Hepatocyte (in vitro differentiated cells): ENCODE results near the gene EFEMP2. TPM values are rescaled to one million over a fixed set of nuclear protein-coding genes. Genes with fewer than 3 reads are reported as not detected.

Source experiments
- DNase-seq: peaks from one replicate; pipeline ENCODE4 v3.0.0-alpha.2; 2016; ENCODE audit warnings: low spot score
- H2AFZ ChIP-seq: fragments of 200-600 bp; sonication (generic); 2 replicates; pipeline ENCODE4 v1.6.0; 2016; ENCODE audit warnings: antibody characterized with exemption, mild to moderate bottlenecking
- H3K27ac ChIP-seq: fragments of 200-600 bp; sonication (generic); 2 replicates; pipeline ENCODE4 v1.5.1; 2016; ENCODE audit warnings: mild to moderate bottlenecking
- H3K27me3 ChIP-seq: fragments of 200-600 bp; sonication (generic); 2 replicates; pipeline ENCODE4 v1.6.1; 2016
- H3K36me3 ChIP-seq: fragments of 200-600 bp; sonication (generic); replicated peaks from 2 replicates; pipeline ENCODE4 v1.5.1; 2016; ENCODE audit warnings: low read depth; ENCODE audit not compliant: insufficient read depth
- H3K4me1 ChIP-seq: fragments of 200-600 bp; sonication (generic); 2 replicates; pipeline ENCODE4 v1.5.1; 2016; ENCODE audit warnings: mild to moderate bottlenecking, moderate library complexity; ENCODE audit not compliant: insufficient read depth
- H3K4me2 ChIP-seq: fragments of 200-600 bp; sonication (generic); 2 replicates; pipeline ENCODE4 v1.6.0; 2016
- H3K4me3 ChIP-seq: fragments of 200-600 bp; sonication (generic); 2 replicates; pipeline ENCODE4 v1.5.1; 2016; ENCODE audit warnings: mild to moderate bottlenecking
- H3K79me2 ChIP-seq: fragments of 200-600 bp; sonication (generic); 2 replicates; pipeline ENCODE4 v1.6.0; 2017; ENCODE audit warnings: mild to moderate bottlenecking
- H3K9me2 ChIP-seq: fragments of 200-600 bp; sonication (generic); replicated peaks from 2 replicates; pipeline ENCODE4 v1.6.0; 2017; ENCODE audit warnings: mild to moderate bottlenecking; ENCODE audit not compliant: insufficient read depth
- H3K9me3 ChIP-seq: fragments of 200-600 bp; sonication (generic); 2 replicates; pipeline ENCODE4 v1.5.1; 2016; ENCODE audit warnings: low read depth, mild to moderate bottlenecking
- H4K20me1 ChIP-seq: fragments of 200-600 bp; sonication (generic); 2 replicates; pipeline ENCODE4 v1.6.0; 2016; ENCODE audit warnings: mild to moderate bottlenecking; ENCODE audit not compliant: insufficient read depth, poor library complexity, severe bottlenecking
- EZH2 ChIP-seq: fragments of 200-600 bp; sonication (generic); IDR thresholded peaks from 2 replicates; pipeline ENCODE4 v1.6.1; 2016; ENCODE audit warnings: antibody characterized with exemption, mild to moderate bottlenecking, borderline replicate concordance
- EZH2phosphoT487 ChIP-seq: fragments of 200-600 bp; sonication (generic); IDR thresholded peaks from one replicate; pipeline ENCODE4 v1.6.1; 2018; ENCODE audit warnings: antibody characterized with exemption, mild to moderate bottlenecking, low read depth, moderate library complexity; ENCODE audit not compliant: unreplicated experiment, severe bottlenecking
- WGBS: methylation state at CpG from one replicate; pipeline ENCODE4 v1.1.6; 2016; ENCODE audit warnings: low lambda C conversion rate; ENCODE audit errors: missing lambda C conversion rate; 5-methylcytosine and 5-hydroxymethylcytosine counted together
- polyA plus RNA-seq: library from polyadenylated mRNA; unstranded; fragments of >200 nt; fragmentation: Nextera tagmentation; extraction: Ambion mirVana; gene quantifications from 2 replicates; pipeline ENCODE4 v1.2.1, GENCODE V29; 2016
- total RNA-seq: library from RNA; depleted of rRNA; stranded (reverse); fragments of >200 nt; gene quantifications from 2 replicates; pipeline ENCODE4 v1.2.3, GENCODE V29; 2014
- TF ChIP-seq, protein P1 (sequence below): fragments of 200-600 bp; sonication (generic); IDR thresholded peaks from 2 replicates; pipeline ENCODE4 v1.5.1; 2016; ENCODE audit warnings: antibody characterized with exemption, mild to moderate bottlenecking; ENCODE audit not compliant: poor library complexity

EFEMP2 gene
- total and polyA plus RNA-seq, 2 experiments from 2014 or later: 65.2 to 197 TPM

DNA sequence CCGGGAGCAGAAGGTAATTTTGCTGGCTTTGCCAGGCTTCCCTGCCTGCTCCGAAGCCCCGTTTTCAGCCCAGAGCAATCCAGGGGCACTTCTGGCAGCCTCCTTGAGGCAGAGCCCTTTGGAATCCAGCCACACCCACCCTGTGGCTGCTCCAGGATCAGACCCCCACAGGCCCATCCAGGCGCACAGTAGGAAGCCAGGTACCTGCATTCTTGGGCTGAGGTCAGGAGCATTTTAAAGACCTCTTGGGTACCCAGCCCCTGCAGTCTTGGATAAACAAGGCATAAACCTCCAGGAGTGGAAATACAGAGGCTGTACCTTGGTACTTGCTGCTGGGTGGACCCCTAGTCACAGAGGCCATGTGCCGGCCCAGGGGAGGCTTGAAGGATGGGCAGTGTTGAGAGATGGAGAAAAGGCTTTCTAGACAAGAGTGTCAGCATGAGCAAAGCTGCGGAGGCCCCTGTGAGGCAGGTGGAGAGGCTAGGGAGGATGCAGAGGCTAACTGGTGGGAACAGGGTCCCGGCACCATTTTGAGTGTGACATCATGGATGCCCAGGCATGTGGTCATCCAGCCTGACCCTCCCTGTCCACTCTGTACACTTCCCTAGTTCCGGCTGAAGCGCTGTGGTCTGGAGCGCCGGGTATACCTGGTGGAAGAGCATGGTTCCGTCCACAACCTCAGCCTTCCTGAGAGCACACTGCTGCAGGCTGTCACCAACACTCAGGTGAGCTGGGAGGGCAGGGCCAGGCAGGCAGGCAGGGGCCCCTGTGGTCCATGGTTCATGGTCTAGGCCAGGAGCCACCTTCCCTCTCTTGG lies 8.5 kb downstream of the EFEMP2 start:
- H3K36me3 ChIP-seq: no peaks in the 10 kb centered on the region
- peaks cover 21% of the 10 kb centered on the region for H3K79me2 ChIP-seq

DNA sequence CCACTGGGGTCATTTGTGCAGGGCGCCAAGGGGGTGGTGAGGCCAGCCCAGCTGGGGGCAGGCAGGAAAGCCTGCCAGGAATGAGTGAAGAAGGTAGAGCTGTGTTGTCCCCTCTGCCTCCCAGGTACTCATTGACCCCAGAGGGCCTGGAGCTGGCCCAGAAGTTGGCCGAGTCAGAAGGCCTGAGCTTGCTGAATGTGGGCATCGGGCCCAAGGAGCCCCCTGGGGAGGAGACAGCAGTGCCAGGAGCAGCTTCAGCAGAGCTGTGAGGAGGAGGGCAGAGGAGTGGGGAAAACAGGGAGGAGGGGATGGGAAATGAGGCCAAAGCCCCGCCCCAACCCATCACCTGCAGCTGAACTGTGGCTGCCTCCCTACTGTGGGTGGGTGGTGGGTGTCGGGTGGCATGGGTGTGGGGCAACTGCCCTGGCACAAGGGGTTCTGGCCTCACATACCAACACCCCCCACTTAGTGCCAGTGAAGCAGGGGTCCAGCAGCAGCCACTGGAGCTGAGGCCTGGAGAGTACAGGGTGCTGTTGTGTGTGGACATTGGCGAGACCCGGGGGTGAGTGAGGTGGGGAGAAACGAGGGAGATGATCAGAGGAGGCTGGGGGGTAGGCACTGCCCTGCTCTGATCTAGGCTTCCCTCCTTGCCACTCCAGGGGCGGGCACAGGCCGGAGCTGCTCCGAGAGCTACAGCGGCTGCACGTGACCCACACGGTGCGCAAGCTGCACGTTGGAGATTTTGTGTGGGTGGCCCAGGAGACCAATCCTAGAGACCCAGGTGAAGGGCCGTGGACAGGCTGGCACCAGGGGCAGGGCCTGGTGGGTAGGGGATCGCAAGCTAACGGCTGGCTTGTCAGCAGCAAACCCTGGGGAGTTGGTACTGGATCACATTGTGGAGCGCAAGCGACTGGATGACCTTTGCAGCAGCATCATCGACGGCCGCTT lies 9.4 kb downstream of the EFEMP2 start:
- Histone ChIP-seq H3K79me2 (peaks cover 21% of the 10 kb centered on the region), H3K4me1 (peaks cover 9% of the 10 kb centered on the region), H3K9me3 (no peaks in the 10 kb centered on the region), H3K9me2 (no peaks in the 10 kb centered on the region), H3K27me3 (no peaks in the 10 kb centered on the region), H4K20me1 (no peaks in the 10 kb centered on the region), H3K36me3 (no peaks in the 10 kb centered on the region), H3K27ac (no peak overlapping the region), H3K4me3 (no peak overlapping the region), H2AFZ (no peak overlapping the region), H3K4me2 (no peak overlapping the region)
- WGBS: 96% methylated on average over 22 of the region's 24 CpGs
- no peak for DNase-seq
- TF ChIP-seq, protein P1, sequence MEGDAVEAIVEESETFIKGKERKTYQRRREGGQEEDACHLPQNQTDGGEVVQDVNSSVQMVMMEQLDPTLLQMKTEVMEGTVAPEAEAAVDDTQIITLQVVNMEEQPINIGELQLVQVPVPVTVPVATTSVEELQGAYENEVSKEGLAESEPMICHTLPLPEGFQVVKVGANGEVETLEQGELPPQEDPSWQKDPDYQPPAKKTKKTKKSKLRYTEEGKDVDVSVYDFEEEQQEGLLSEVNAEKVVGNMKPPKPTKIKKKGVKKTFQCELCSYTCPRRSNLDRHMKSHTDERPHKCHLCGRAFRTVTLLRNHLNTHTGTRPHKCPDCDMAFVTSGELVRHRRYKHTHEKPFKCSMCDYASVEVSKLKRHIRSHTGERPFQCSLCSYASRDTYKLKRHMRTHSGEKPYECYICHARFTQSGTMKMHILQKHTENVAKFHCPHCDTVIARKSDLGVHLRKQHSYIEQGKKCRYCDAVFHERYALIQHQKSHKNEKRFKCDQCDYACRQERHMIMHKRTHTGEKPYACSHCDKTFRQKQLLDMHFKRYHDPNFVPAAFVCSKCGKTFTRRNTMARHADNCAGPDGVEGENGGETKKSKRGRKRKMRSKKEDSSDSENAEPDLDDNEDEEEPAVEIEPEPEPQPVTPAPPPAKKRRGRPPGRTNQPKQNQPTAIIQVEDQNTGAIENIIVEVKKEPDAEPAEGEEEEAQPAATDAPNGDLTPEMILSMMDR: no peak

More for the DNA sequence above, 8.5 kb downstream of the EFEMP2 start:
- no peak overlapping the region for H3K4me2 ChIP-seq
- H3K4me1 ChIP-seq: peaks cover 9% of the 10 kb centered on the region
- H3K27ac ChIP-seq: no peak overlapping the region
- H3K9me2 ChIP-seq: no peaks in the 10 kb centered on the region
- 87% methylated on average over 12 of the region's 12 CpGs for WGBS
- no peaks in the 10 kb centered on the region for H4K20me1 ChIP-seq
- H3K4me3 ChIP-seq: no peak overlapping the region
- H3K9me3 ChIP-seq: no peaks in the 10 kb centered on the region
- DNase-seq: no peak
- H3K27me3 ChIP-seq: no peaks in the 10 kb centered on the region
- TF ChIP-seq EZH2: no peak
- no peak for TF ChIP-seq EZH2phosphoT487
- TF ChIP-seq, protein P1: no peak
- no peak overlapping the region for H2AFZ ChIP-seq

DNA sequence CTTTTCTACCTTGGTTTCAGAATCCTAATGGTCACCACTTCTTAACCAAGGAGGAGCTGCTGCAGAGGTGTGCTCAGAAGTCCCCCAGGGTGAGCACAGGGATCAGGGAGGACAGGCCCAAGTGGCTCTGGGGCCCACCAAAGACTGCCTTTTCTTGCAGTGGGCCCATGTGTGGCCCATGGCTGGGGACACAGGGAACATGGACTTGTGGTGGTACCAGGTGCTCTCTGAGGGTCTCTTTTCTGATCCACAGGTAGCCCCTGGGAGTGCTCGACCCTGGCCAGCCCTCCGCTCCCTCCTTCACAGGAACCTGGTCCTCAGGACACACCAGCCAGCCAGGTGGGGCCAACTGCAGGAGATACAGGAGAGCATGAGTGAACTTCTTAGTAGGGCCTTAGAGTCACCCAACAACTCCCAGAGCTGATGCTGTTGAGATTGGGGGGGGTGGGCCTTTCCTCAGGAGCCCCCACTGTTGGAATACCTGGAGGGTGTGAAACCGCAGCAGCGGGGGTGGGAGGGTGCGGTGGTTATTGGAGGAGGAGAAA lies 10.3 kb downstream of the EFEMP2 start:
- no peak for DNase-seq
- Histone ChIP-seq H3K4me1 (peaks cover 9% of the 10 kb centered on the region), H3K27ac (no peak overlapping the region), H3K4me2 (peak overlapping the region; percentile 90), H3K9me3 (no peaks in the 10 kb centered on the region), H2AFZ (no peak overlapping the region), H4K20me1 (peaks cover 4% of the 10 kb centered on the region), H3K79me2 (peaks cover 25% of the 10 kb centered on the region), H3K27me3 (no peaks in the 10 kb centered on the region), H3K4me3 (no peak overlapping the region), H3K36me3 (no peaks in the 10 kb centered on the region), H3K9me2 (no peaks in the 10 kb centered on the region)
- TF ChIP-seq EZH2 (no peak), EZH2phosphoT487 (no peak)
- TF ChIP-seq, protein P1: no peak
- 78% methylated on average over 5 of the region's 5 CpGs for WGBS
